Tibial artery (tissue), 4 donors: ENCODE data around the gene LRRC56.

Experiments
- DNase-seq, 2 donors: peaks; one replicate each; pipeline ENCODE4 v3.0.0-alpha.2; 2019
- H3K27ac ChIP-seq, 2 donors: fragments of 200-600 bp; sonication (generic) in 1 of 2; 1 replicate in 1 of 2; 2 replicates in 1 of 2; pipeline ENCODE4 v1.5.1; 2018 to 2019; ENCODE audit warnings: mild to moderate bottlenecking in 1 of 2
- H3K27me3 ChIP-seq, 2 donors: fragments of 200-600 bp; sonication (generic) in 1 of 2; one replicate each; pipeline versions ENCODE4 v1.5.1 to v1.6.0; 2016 to 2019
- H3K36me3 ChIP-seq, 3 donors: fragments of 200-600 bp; sonication (generic) in 2 of 3; one replicate each; pipeline ENCODE4 v1.5.1; 2016 to 2019; ENCODE audit warnings: mild to moderate bottlenecking in 2 of 3
- H3K4me1 ChIP-seq, 4 donors: fragments of 200-600 bp; sonication (generic) in 2 of 4; 1 replicate in 3 of 4; 2 replicates in 1 of 4; pipeline ENCODE4 v1.5.1; 2016 to 2019
- H3K4me3 ChIP-seq, 2 donors: fragments of 200-600 bp; sonication (generic) in 1 of 2; 1 replicate in 1 of 2; 2 replicates in 1 of 2; pipeline ENCODE4 v1.5.1; 2018 to 2019; ENCODE audit warnings: mild to moderate bottlenecking in 2 of 2
- H3K9me3 ChIP-seq, 3 donors: fragments of 200-600 bp; sonication (generic) in 1 of 3; one replicate each; pipeline ENCODE4 v1.5.1; 2016 to 2019
- intact Hi-C: fragments of 100-400 bp; cut with DNase I; formaldehyde crosslinking; loops from one replicate; pipeline ENCODE4 v1.15.0; 2023; ENCODE audit warnings: low total_unique reads
- TF ChIP-seq, protein P1 (sequence below), 2 experiments: fragments of 200-600 bp in 1 of 2; fragments of 450-650 bp in 1 of 2; IDR thresholded peaks; one replicate each; pipeline ENCODE4 v1.5.1; 2017 to 2019; ENCODE audit warnings: antibody characterized with exemption in 2 of 2, mild to moderate bottlenecking in 1 of 2, moderate library complexity in 1 of 2

Gene LRRC56

GRCh38 chr11:502288-503178, 34.8 kb upstream of the LRRC56 start:
- Histone ChIP-seq H3K27ac (peak overlapping the region; percentile 96 to 99), H3K4me3 (peak overlapping the region in 1 of 2 donors; percentile 72), H3K36me3 (peaks cover 41 to 48% (median 46%) of the 10 kb centered on the region in 3 donors), H3K9me3 (no peaks in the 10 kb centered on the region), H3K4me1 (peaks cover 5 to 48% (median 41%) of the 10 kb centered on the region in 4 donors), H3K27me3 (no peaks in the 10 kb centered on the region)
- TF ChIP-seq, protein P1, sequence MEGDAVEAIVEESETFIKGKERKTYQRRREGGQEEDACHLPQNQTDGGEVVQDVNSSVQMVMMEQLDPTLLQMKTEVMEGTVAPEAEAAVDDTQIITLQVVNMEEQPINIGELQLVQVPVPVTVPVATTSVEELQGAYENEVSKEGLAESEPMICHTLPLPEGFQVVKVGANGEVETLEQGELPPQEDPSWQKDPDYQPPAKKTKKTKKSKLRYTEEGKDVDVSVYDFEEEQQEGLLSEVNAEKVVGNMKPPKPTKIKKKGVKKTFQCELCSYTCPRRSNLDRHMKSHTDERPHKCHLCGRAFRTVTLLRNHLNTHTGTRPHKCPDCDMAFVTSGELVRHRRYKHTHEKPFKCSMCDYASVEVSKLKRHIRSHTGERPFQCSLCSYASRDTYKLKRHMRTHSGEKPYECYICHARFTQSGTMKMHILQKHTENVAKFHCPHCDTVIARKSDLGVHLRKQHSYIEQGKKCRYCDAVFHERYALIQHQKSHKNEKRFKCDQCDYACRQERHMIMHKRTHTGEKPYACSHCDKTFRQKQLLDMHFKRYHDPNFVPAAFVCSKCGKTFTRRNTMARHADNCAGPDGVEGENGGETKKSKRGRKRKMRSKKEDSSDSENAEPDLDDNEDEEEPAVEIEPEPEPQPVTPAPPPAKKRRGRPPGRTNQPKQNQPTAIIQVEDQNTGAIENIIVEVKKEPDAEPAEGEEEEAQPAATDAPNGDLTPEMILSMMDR (IDR thresholded peaks at IDR 0.05): no peak
- intact Hi-C loops: loop anchor here (5.0 kb wide), 1 partner anchor 50 kb away; the partner anchor contains the start of gene PTDSS2
- no peak for DNase-seq

DNA sequence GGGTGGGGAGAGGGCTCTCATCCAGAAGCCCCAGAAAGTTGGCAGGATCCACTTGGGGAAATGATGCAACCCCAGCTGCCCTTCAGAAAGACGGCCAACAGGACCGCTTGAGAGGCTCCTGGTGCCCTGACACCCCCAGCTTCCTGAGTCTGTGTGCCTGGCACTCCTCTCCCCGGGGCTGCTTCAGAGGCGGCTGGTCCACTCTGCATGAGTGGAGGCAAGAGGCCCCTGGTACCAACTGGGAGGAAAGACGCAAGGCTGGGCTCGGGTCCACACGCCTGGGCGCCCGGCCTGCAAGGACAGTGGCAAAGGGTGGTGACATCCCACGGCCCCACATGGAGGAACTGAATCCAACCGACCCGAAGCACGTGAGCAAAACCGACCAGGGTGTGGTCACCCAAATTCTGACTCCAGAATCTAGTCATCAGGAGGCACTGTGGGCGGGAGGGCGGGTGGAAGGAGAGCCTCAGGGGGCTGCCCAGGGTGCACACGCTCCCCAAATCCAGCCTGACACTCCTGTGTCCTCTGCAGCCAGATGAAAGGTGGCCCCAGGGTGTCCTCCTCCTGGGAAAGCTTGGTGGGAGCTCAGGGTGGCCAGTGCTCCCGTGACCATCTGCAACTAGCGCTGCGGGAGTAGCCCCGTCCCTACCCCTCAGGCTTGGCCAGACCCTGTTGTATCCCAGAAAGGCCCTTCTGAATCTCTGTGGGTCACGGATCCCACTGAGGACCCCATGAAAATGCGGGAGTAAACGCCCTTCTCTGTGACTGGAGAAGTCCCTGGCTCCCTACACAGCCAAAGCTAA, 33.9 kb upstream of the LRRC56 start:
- Histone ChIP-seq H3K4me1 (peaks cover 5 to 55% (median 47%) of the 10 kb centered on the region in 4 donors), H3K36me3 (peaks cover 33 to 41% (median 38%) of the 10 kb centered on the region in 3 donors), H3K9me3 (no peaks in the 10 kb centered on the region), H3K27ac (peak overlapping the region; percentile 96 to 99), H3K27me3 (no peaks in the 10 kb centered on the region), H3K4me3 (peak overlapping the region; percentile 57 to 72)
- intact Hi-C loops: loop anchor here (5.0 kb wide), 1 partner anchor 51 kb away; the partner anchor contains the start of gene PTDSS2
- TF ChIP-seq, protein P1 (IDR thresholded peaks at IDR 0.05): no peak
- DNase-seq: peak; percentile 76 to 84

- DNase-seq: peak in 1 of 2 donors; percentile 65
- H3K27ac ChIP-seq: peak overlapping the region; percentile 96 to 99
- H3K4me3 ChIP-seq: peak overlapping the region; percentile 57 to 72
- TF ChIP-seq, protein P1 (IDR thresholded peaks at IDR 0.05): no peak
- H3K36me3 ChIP-seq: peaks cover 23 to 40% (median 28%) of the 10 kb centered on the region in 3 donors
- peaks cover 5 to 55% (median 47%) of the 10 kb centered on the region in 4 donors for H3K4me1 ChIP-seq
- no peaks in the 10 kb centered on the region for H3K27me3 ChIP-seq
- intact Hi-C loops: loop anchor here (5.0 kb wide), 1 partner anchor 52 kb away; the partner anchor contains the start of gene PTDSS2
- no peaks in the 10 kb centered on the region for H3K9me3 ChIP-seq
Measured at GRCh38 chr11:504053-504993, 33.0 kb upstream of the LRRC56 start.

- peaks cover 5 to 55% (median 47%) of the 10 kb centered on the region in 4 donors for H3K4me1 ChIP-seq
- peak overlapping the region; percentile 96 to 99 for H3K27ac ChIP-seq
- peak overlapping the region; percentile 57 to 72 for H3K4me3 ChIP-seq
- no peak for DNase-seq
- no peaks in the 10 kb centered on the region for H3K27me3 ChIP-seq
- intact Hi-C loops: loop anchor here (5.0 kb wide), 1 partner anchor 53 kb away; the partner anchor contains the start of gene PTDSS2
- H3K36me3 ChIP-seq: peaks cover 17 to 40% (median 24%) of the 10 kb centered on the region in 3 donors
- no peaks in the 10 kb centered on the region for H3K9me3 ChIP-seq
- TF ChIP-seq, protein P1 (IDR thresholded peaks at IDR 0.05): no peak
Measured at GRCh38 chr11:504994-505344, 32.4 kb upstream of the LRRC56 start.
